GM12865 (cell line): ENCODE data around the gene SERTM2.

ENCODE experiments used
- DNase-seq: peaks from one replicate; pipeline ENCODE4 v3.0.0; 2010; ENCODE audit warnings: low read depth
- H3K4me3 ChIP-seq: 2 replicates; pipeline ENCODE4 v1.5.1; 2011; ENCODE audit warnings: mild to moderate bottlenecking, low read depth, low read length, control low read depth
- CTCF ChIP-seq: IDR thresholded peaks from 2 replicates; pipeline ENCODE4 v1.5.1; 2011; ENCODE audit warnings: low read length, control low read depth, low read depth, inconsistent platforms; ENCODE audit not compliant: insufficient read depth; ENCODE audit errors: missing control alignments

The SERTM2 gene

GRCh38 chrX:111511477-111511876 lies at the start of gene SERTM2:
Gene SERTM2 (plus strand): TSS chrX:111511645. CDS start chrX:111518858, 7,213 bp downstream.
- no peak within 1 kb of the TSS for H3K4me3 ChIP-seq
- DNase-seq = no peak
- no peak for TF ChIP-seq CTCF

- no peak for DNase-seq
- no peak for TF ChIP-seq CTCF
- no peak overlapping the region for H3K4me3 ChIP-seq
Measured at GRCh38 chrX:111465669-111466068, 45.8 kb upstream of the SERTM2 start.

- H3K4me3 ChIP-seq = no peak overlapping the region
- TF ChIP-seq CTCF = no peak
- no peak for DNase-seq
Measured at GRCh38 chrX:111467896-111468295, 43.5 kb upstream of the SERTM2 start.

- no peak for TF ChIP-seq CTCF
- no peak for DNase-seq
- H3K4me3 ChIP-seq = no peak overlapping the region
Measured at GRCh38 chrX:111470681-111471403, 40.6 kb upstream of the SERTM2 start.

- DNase-seq = no peak
- H3K4me3 ChIP-seq = no peak overlapping the region
- no peak for TF ChIP-seq CTCF
Measured at GRCh38 chrX:111481896-111482295, 29.5 kb upstream of the SERTM2 start.

- no peak overlapping the region for H3K4me3 ChIP-seq
- TF ChIP-seq CTCF = no peak
- DNase-seq = no peak
Measured at GRCh38 chrX:111483135-111483534, 28.3 kb upstream of the SERTM2 start.

- DNase-seq = no peak
- no peak for TF ChIP-seq CTCF
- H3K4me3 ChIP-seq = no peak overlapping the region
Measured at GRCh38 chrX:111483881-111484280, 27.6 kb upstream of the SERTM2 start.
